IMR-90 (cell line): ENCODE measurements around the gene DZANK1. TPM values are rescaled to one million over a fixed set of nuclear protein-coding genes. Genes with fewer than 3 reads are reported as not detected.

Experiments
- ATAC-seq: fragments of 200-7000 bp; cut with Tn5 transposase; 2 replicates; pipeline ENCODE4 v1.9.1; 2020; ENCODE audit warnings: low read depth, mild to moderate bottlenecking, moderate library complexity
- BruUV-seq: library from RNA; stranded (reverse); fragments of 400-500 nt; replicated peaks from 2 replicates; lab custom pipeline; 2021; lab: Mats Ljungman, UMichigan
- CTCF ChIA-PET: fragments of 300-600 bp; formaldehyde crosslinking; extraction: SDS; loops from one replicate; lab custom pipeline; 2021; ENCODE audit warnings: antibody characterized with exemption; lab: Yijun Ruan, JAX
- POLR2A ChIA-PET: fragments of 300-600 bp; sonication (Branson Sonifier 250); formaldehyde crosslinking; loops from one replicate; lab custom pipeline; 2022; ENCODE audit warnings: antibody characterized with exemption; ENCODE audit not compliant: unreplicated experiment; lab: Charles Lee
- DNase-seq: peaks from one replicate; pipeline ENCODE4 v3.0.0; 2013
- H2AFZ ChIP-seq: replicated peaks from 2 replicates; pipeline ENCODE3; 2013; ENCODE audit warnings: low read length, mild to moderate bottlenecking; ENCODE audit not compliant: poor library complexity
- H2AK5ac ChIP-seq: 2 replicates; pipeline ENCODE4 v1.6.1; 2013; ENCODE audit warnings: low read depth, low read length, inconsistent platforms
- H2AK9ac ChIP-seq: replicated peaks from 2 replicates; pipeline ENCODE3; 2013; ENCODE audit warnings: mild to moderate bottlenecking, low read depth, low read length, moderate library complexity; ENCODE audit not compliant: poor library complexity
- H2BK120ac ChIP-seq: 2 replicates; pipeline ENCODE4 v1.6.1; 2013; ENCODE audit warnings: low read depth, low read length, inconsistent platforms
- H2BK15ac ChIP-seq: 3 replicates; pipeline ENCODE4 v1.6.1; 2013; ENCODE audit warnings: low read depth, low read length, inconsistent platforms
- H2BK20ac ChIP-seq: 2 replicates; pipeline ENCODE4 v1.6.1; 2013; ENCODE audit warnings: low read depth, mild to moderate bottlenecking, inconsistent platforms, low read length, moderate library complexity
- H2BK5ac ChIP-seq: 2 replicates; pipeline ENCODE4 v1.6.1; 2013; ENCODE audit warnings: mild to moderate bottlenecking, low read depth, low read length, inconsistent platforms; ENCODE audit not compliant: poor library complexity, severe bottlenecking
- H3K14ac ChIP-seq: replicated peaks from 2 replicates; pipeline ENCODE4 v1.6.1; 2013; ENCODE audit warnings: low read depth, low read length, inconsistent platforms
- H3K18ac ChIP-seq: 2 replicates; pipeline ENCODE4 v1.6.1; 2013; ENCODE audit warnings: low read depth, low read length, control low read depth
- H3K23ac ChIP-seq: 2 replicates; pipeline ENCODE4 v1.6.1; 2013; ENCODE audit warnings: low read depth, low read length, inconsistent platforms
- H3K27ac ChIP-seq: 2 replicates; pipeline ENCODE4 v1.5.1; 2013; ENCODE audit warnings: mild to moderate bottlenecking, control low read depth, low read length; ENCODE audit not compliant: insufficient read depth
- H3K27me3 ChIP-seq: 2 replicates; pipeline ENCODE4 v1.6.1; 2013; ENCODE audit warnings: low read length; ENCODE audit not compliant: control insufficient read depth, insufficient read depth
- H3K36me3 ChIP-seq: 2 replicates; pipeline ENCODE4 v1.6.1; 2013; ENCODE audit warnings: low read length, mixed read lengths; ENCODE audit not compliant: control insufficient read depth, insufficient read depth
- H3K4ac ChIP-seq: 2 replicates; pipeline ENCODE4 v1.6.1; 2013; ENCODE audit warnings: low read depth, low read length, inconsistent platforms
- H3K4me1 ChIP-seq: 2 replicates; pipeline ENCODE4 v1.6.1; 2013; ENCODE audit warnings: low read length, mixed read lengths; ENCODE audit not compliant: control insufficient read depth, insufficient read depth
- H3K4me2 ChIP-seq: 2 replicates; pipeline ENCODE4 v1.6.1; 2013; ENCODE audit warnings: low read depth, mild to moderate bottlenecking, control low read depth, low read length, moderate library complexity
- H3K4me3 ChIP-seq: 2 replicates; pipeline ENCODE4 v1.5.1; 2013; ENCODE audit warnings: low read depth, mild to moderate bottlenecking, control low read depth, low read length, moderate library complexity; ENCODE audit not compliant: insufficient read depth
- H3K56ac ChIP-seq: 2 replicates; pipeline ENCODE4 v1.6.1; 2013; ENCODE audit warnings: low read length, inconsistent platforms; ENCODE audit not compliant: insufficient read depth; ENCODE audit errors: extremely low read depth
- H3K79me1 ChIP-seq, 2 experiments: 2 replicates each; pipeline ENCODE4 v1.6.1; 2013; ENCODE audit warnings: low read length in 2 of 2, inconsistent platforms in 1 of 2, low read depth in 1 of 2
- H3K9ac ChIP-seq: 2 replicates; pipeline ENCODE4 v1.6.1; 2013; ENCODE audit warnings: low read depth, low read length, control low read depth
- H3K9me1 ChIP-seq: 2 replicates; pipeline ENCODE4 v1.6.1; 2013; ENCODE audit warnings: low read length, inconsistent platforms; ENCODE audit not compliant: insufficient read depth
- H3K9me3 ChIP-seq: 2 replicates; pipeline ENCODE4 v1.6.1; 2013; ENCODE audit warnings: low read length; ENCODE audit not compliant: control insufficient read depth, insufficient read depth
- H4K20me1 ChIP-seq: 2 replicates; pipeline ENCODE4 v1.6.1; 2013; ENCODE audit warnings: low read length, inconsistent platforms; ENCODE audit not compliant: insufficient read depth
- H4K5ac ChIP-seq: 2 replicates; pipeline ENCODE4 v1.6.1; 2013; ENCODE audit warnings: mild to moderate bottlenecking, low read depth, low read length, control low read depth
- H4K8ac ChIP-seq, 2 experiments: 2 replicates each; pipeline ENCODE4 v1.6.1; 2013; ENCODE audit warnings: low read depth in 2 of 2, low read length in 2 of 2, control low read depth in 1 of 2, inconsistent platforms in 1 of 2
- H4K91ac ChIP-seq: 2 replicates; pipeline ENCODE4 v1.6.1; 2013; ENCODE audit warnings: low read depth, low read length, inconsistent platforms; ENCODE audit not compliant: insufficient read depth
- CEBPB ChIP-seq: IDR thresholded peaks from 2 replicates; pipeline ENCODE4 v1.6.1; 2012; ENCODE audit warnings: low read depth, low read length, improper control_type of control experiment
- CHD1 ChIP-seq: IDR thresholded peaks from 2 replicates; pipeline ENCODE4 v1.6.1; 2012; ENCODE audit warnings: low read depth, low read length, improper control_type of control experiment
- CTCF ChIP-seq: conservative IDR thresholded peaks from 2 replicates; pipeline ENCODE4 v1.5.1; 2012; ENCODE audit warnings: mild to moderate bottlenecking, low read depth, low read length, improper control_type of control experiment
- MAFK ChIP-seq: IDR thresholded peaks from 2 replicates; pipeline ENCODE4 v1.6.1; 2012; ENCODE audit warnings: low read depth, low read length, improper control_type of control experiment
- MXI1 ChIP-seq: IDR thresholded peaks from 2 replicates; pipeline ENCODE4 v1.6.1; 2012; ENCODE audit warnings: low read depth, mild to moderate bottlenecking, low read length, moderate library complexity, borderline replicate concordance
- RAD21 ChIP-seq: IDR thresholded peaks from 2 replicates; pipeline ENCODE4 v1.6.1; 2012; ENCODE audit warnings: low read length, improper control_type of control experiment
- RFX5 ChIP-seq: IDR thresholded peaks from 2 replicates; pipeline ENCODE4 v1.8.0; 2012; ENCODE audit warnings: low read depth, mild to moderate bottlenecking, low read length, moderate library complexity
- SMC3 ChIP-seq: fragments of 150-350 bp; IDR thresholded peaks from 2 replicates; pipeline ENCODE4 v1.6.1; 2016; ENCODE audit warnings: low read depth, mild to moderate bottlenecking, antibody characterized with exemption, low read length, moderate library complexity
- WGBS, 2 experiments: methylation state at CpG; one replicate each; pipeline versions ENCODE4 v1.1.5 to v1.1.7; 2013; ENCODE audit warnings: missing lambda C conversion rate in 2 of 2; ENCODE audit not compliant: insufficient read length in 1 of 2; ENCODE audit errors: extremely low coverage in 2 of 2; 5-methylcytosine and 5-hydroxymethylcytosine counted together
- dilution Hi-C: fragments of 300-500 bp; cut with HindIII; formaldehyde crosslinking; loops from one replicate; pipeline ENCODE4 v1.14.3; 2018; ENCODE audit warnings: low sequenced_read_pairs; ENCODE audit not compliant: unreplicated experiment
- in situ Hi-C: fragments of 300-500 bp; cut with MboI; formaldehyde crosslinking; loops from 3 replicates; pipeline ENCODE4 v1.14.3; 2019; ENCODE audit warnings: low sequenced_read_pairs, inconsistent platforms, mixed read lengths
- intact Hi-C: fragments of 100-400 bp; cut with micrococcal nuclease; formaldehyde crosslinking; loops from 2 replicates; pipeline ENCODE4 v1.10.0; 2022
- polyA plus RNA-seq, 3 experiments: library from polyadenylated mRNA; depleted of rRNA; stranded (reverse); fragments of >200 nt; gene quantifications; 2 replicates each; pipeline ENCODE4 v1.2.3, GENCODE V29; 2012; ENCODE audit warnings: low replicate concordance in 1 of 3
- total RNA-seq: library from RNA; depleted of rRNA; stranded (reverse); fragments of >200 nt; gene quantifications from 2 replicates; pipeline ENCODE4 v1.2.3, GENCODE V29; 2012
- TF ChIP-seq, protein P1 (sequence below): fragments of 150-350 bp; IDR thresholded peaks from 2 replicates; pipeline ENCODE4 v1.6.1; 2016; ENCODE audit warnings: low read depth, mild to moderate bottlenecking, low read length, moderate library complexity, borderline replicate concordance

Gene DZANK1
- total and polyA plus RNA-seq, 2 of the 4 experiments (the other 2 are of a cell fraction), result 0.54 to 1.1 TPM

- TF ChIP-seq RAD21, result no peak
- no peak for TF ChIP-seq CEBPB
- TF ChIP-seq SMC3, result no peak
- no peak for TF ChIP-seq CTCF
- TF ChIP-seq, protein P1, sequence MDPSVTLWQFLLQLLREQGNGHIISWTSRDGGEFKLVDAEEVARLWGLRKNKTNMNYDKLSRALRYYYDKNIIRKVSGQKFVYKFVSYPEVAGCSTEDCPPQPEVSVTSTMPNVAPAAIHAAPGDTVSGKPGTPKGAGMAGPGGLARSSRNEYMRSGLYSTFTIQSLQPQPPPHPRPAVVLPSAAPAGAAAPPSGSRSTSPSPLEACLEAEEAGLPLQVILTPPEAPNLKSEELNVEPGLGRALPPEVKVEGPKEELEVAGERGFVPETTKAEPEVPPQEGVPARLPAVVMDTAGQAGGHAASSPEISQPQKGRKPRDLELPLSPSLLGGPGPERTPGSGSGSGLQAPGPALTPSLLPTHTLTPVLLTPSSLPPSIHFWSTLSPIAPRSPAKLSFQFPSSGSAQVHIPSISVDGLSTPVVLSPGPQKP, result no peak
- no peak for TF ChIP-seq RFX5
- TF ChIP-seq CHD1, result no peak
- TF ChIP-seq MAFK, result no peak
- no peak for TF ChIP-seq MXI1
- Histone ChIP-seq H2AK5ac (no peak overlapping the region), H4K5ac (no peak overlapping the region), H3K23ac (no peak overlapping the region), H3K9me3 (no peaks in the 10 kb centered on the region), H2BK5ac (no peak overlapping the region), H3K4ac (no peak overlapping the region), H4K91ac (no peak overlapping the region), H2AK9ac (no peak overlapping the region), H3K18ac (no peak overlapping the region), H3K4me1 (no peaks in the 10 kb centered on the region), H4K8ac (no peak overlapping the region), H2BK15ac (no peak overlapping the region), H4K20me1 (no peaks in the 10 kb centered on the region), H3K4me3 (no peak overlapping the region), H3K4me2 (no peak overlapping the region), H3K27me3 (no peaks in the 10 kb centered on the region), H3K27ac (no peak overlapping the region), H3K9ac (no peak overlapping the region), H3K56ac (no peak overlapping the region), H2AFZ (no peak overlapping the region), H2BK120ac (no peak overlapping the region), H2BK20ac (no peak overlapping the region), H3K36me3 (no peaks in the 10 kb centered on the region), H3K14ac (no peak overlapping the region), H3K79me1 (no peaks in the 10 kb centered on the region), H3K9me1 (0 out of 2 replicates have a peak, but pooled peaks cover 3% of the 10 kb centered on the region)
- dilution Hi-C loops (no loop called here), in situ Hi-C loops (no loop called here), intact Hi-C loops (no loop called here)
- POLR2A ChIA-PET, result no interaction called here
- no peak for DNase-seq
- no TSS peak for BruUV-seq
- ATAC-seq, result no peak
- CTCF ChIA-PET, result no interaction called here
- WGBS, 2 experiments, result 79% methylated on average over 2 of the region's 8 CpGs; no CpG with 5 or more reads in 1 of the 2 experiments
These were observed 61.0 kb downstream of the DZANK1 start for GRCh38 chr20:18405826-18406225.
